Thyroid gland (tissue), 4 donors: Measurements from ENCODE around the gene CYFIP1. TPM values are rescaled to one million over a fixed set of nuclear protein-coding genes. Genes with fewer than 3 reads are reported as not detected.
A peak's percentile ranks its signal among the peaks of the same experiment; 100 is the strongest.

Experiments used
- DNase-seq, 2 donors: peaks; one replicate each; pipeline ENCODE4 v3.0.0-alpha.2; 2019
- H3K27ac ChIP-seq, 3 donors: fragments of 200-600 bp; sonication (generic); 1 replicate in 2 of 3; 2 replicates in 1 of 3; pipeline ENCODE4 v1.5.1; 2016 to 2019; ENCODE audit warnings: mild to moderate bottlenecking in 1 of 3, moderate library complexity in 1 of 3
- H3K27me3 ChIP-seq: fragments of 200-600 bp; sonication (generic); one replicate; pipeline ENCODE4 v1.5.1; 2019
- H3K36me3 ChIP-seq, 2 donors: fragments of 200-600 bp; sonication (generic); one replicate each; pipeline ENCODE4 v1.5.1; 2016 to 2019
- H3K4me1 ChIP-seq, 2 donors: fragments of 200-600 bp; sonication (generic); one replicate each; pipeline ENCODE4 v1.5.1; 2017 to 2019
- H3K4me3 ChIP-seq, 3 donors: fragments of 200-600 bp; sonication (generic); replicated peaks in 1 of 3; 1 replicate in 2 of 3; 2 replicates in 1 of 3; pipeline ENCODE4 v1.5.1; 2016; ENCODE audit warnings: mild to moderate bottlenecking in 1 of 3
- H3K9me3 ChIP-seq: fragments of 200-600 bp; sonication (generic); one replicate; pipeline ENCODE4 v1.5.1; 2017
- CTCF ChIP-seq, 6 experiments: fragments of 200-600 bp in 3 of 6; fragments of 450-650 bp in 3 of 6; sonication (generic) in 3 of 6; IDR thresholded peaks; one replicate each; pipeline ENCODE4 v1.5.1; 2016 to 2019; ENCODE audit warnings: antibody characterized with exemption in 6 of 6, mild to moderate bottlenecking in 2 of 6, inconsistent platforms in 1 of 6, moderate library complexity in 1 of 6
- POLR2A ChIP-seq, 2 donors: fragments of 450-650 bp; IDR thresholded peaks; one replicate each; pipeline ENCODE4 v1.6.1; 2017; ENCODE audit warnings: antibody characterized with exemption in 2 of 2, mild to moderate bottlenecking in 2 of 2, moderate library complexity in 1 of 2
- WGBS, 2 donors: methylation state at CpG; one replicate each; pipeline ENCODE4 v1.1.5; 2017; 5-methylcytosine and 5-hydroxymethylcytosine counted together
- intact Hi-C: fragments of 100-400 bp; cut with DNase I; formaldehyde crosslinking; loops from one replicate; pipeline ENCODE4 v1.15.1; 2023
- total RNA-seq, 4 donors: library from RNA; depleted of rRNA; stranded (reverse); fragments of >200 nt; gene quantifications; one replicate each; pipeline ENCODE4 v1.2.3, GENCODE V29; 2016

Gene CYFIP1
- total RNA-seq, 4 donors from 2014 or later: 89.1 to 138 (median 131) TPM

- intact Hi-C loops: no loop called here
- Histone ChIP-seq H3K27me3 (no peaks in the 10 kb centered on the region), H3K4me3 (no peak overlapping the region), H3K36me3 (peaks cover 29 to 31% of the 10 kb centered on the region in 2 donors), H3K27ac (no peak overlapping the region), H3K9me3 (no peaks in the 10 kb centered on the region), H3K4me1 (no peaks in the 10 kb centered on the region)
- WGBS, 2 donors: 50 to 81% methylated on average over 1 of the region's 1 CpG
- TF ChIP-seq POLR2A (IDR thresholded peaks at IDR 0.05) (no peak), CTCF (IDR thresholded peaks at IDR 0.05) (peak in 2 of 6 experiments; percentile 31)
- DNase-seq: peak; percentile 34 to 38
These were observed 95.8 kb downstream of the CYFIP1 start for GRCh38 chr15:22884344-22884743.

GRCh38 chr15:22883196-22883595, 97.0 kb downstream of the CYFIP1 start:
- Histone ChIP-seq H3K9me3 (no peaks in the 10 kb centered on the region), H3K27me3 (no peaks in the 10 kb centered on the region), H3K27ac (no peak overlapping the region), H3K4me3 (no peak overlapping the region), H3K36me3 (peaks cover 29 to 31% of the 10 kb centered on the region in 2 donors), H3K4me1 (no peaks in the 10 kb centered on the region)
- DNase-seq: no peak
- TF ChIP-seq POLR2A (IDR thresholded peaks at IDR 0.05) (no peak), CTCF (IDR thresholded peaks at IDR 0.05) (no peak)
- 95 to 96% methylated on average over 13 of the region's 13 CpGs for WGBS, 2 donors
- intact Hi-C loops: no loop called here

GRCh38 chr15:22881739-22882440, 98.3 kb downstream of the CYFIP1 start:
- WGBS, 2 donors: 95 to 96% methylated on average over 16 to 25 of the region's 25 CpGs
- no peak for DNase-seq
- intact Hi-C loops: no loop called here
- Histone ChIP-seq H3K9me3 (no peaks in the 10 kb centered on the region), H3K27ac (no peak overlapping the region), H3K36me3 (peaks cover 31 to 38% of the 10 kb centered on the region in 2 donors), H3K4me3 (no peak overlapping the region), H3K4me1 (no peaks in the 10 kb centered on the region), H3K27me3 (no peaks in the 10 kb centered on the region)
- TF ChIP-seq POLR2A (IDR thresholded peaks at IDR 0.05) (no peak), CTCF (IDR thresholded peaks at IDR 0.05) (no peak)

- 92 to 93% methylated on average over 17 to 19 of the region's 19 CpGs for WGBS, 2 donors
- peaks cover 36 to 38% of the 10 kb centered on the region in 2 donors for H3K36me3 ChIP-seq
- no peak for DNase-seq
- no peaks in the 10 kb centered on the region for H3K9me3 ChIP-seq
- TF ChIP-seq POLR2A (IDR thresholded peaks at IDR 0.05): no peak
- TF ChIP-seq CTCF (IDR thresholded peaks at IDR 0.05): no peak
- no peaks in the 10 kb centered on the region for H3K27me3 ChIP-seq
- no peak overlapping the region for H3K27ac ChIP-seq
- intact Hi-C loops: no loop called here
- H3K4me3 ChIP-seq: no peak overlapping the region
- no peaks in the 10 kb centered on the region for H3K4me1 ChIP-seq
These were observed 99.0 kb downstream of the CYFIP1 start for GRCh38 chr15:22880981-22881738.
